IMR-90 (cell line): ENCODE results near the gene ALCAM. TPM values are rescaled to one million over a fixed set of nuclear protein-coding genes. Genes with fewer than 3 reads are reported as not detected.

Experiments
- ATAC-seq: fragments of 200-7000 bp; cut with Tn5 transposase; 2 replicates; pipeline ENCODE4 v1.9.1; 2020; ENCODE audit warnings: low read depth, mild to moderate bottlenecking, moderate library complexity
- BruUV-seq: library from RNA; stranded (reverse); fragments of 400-500 nt; replicated peaks from 2 replicates; lab custom pipeline; 2021; lab: Mats Ljungman, UMichigan
- CTCF ChIA-PET: fragments of 300-600 bp; formaldehyde crosslinking; extraction: SDS; loops from one replicate; lab custom pipeline; 2021; ENCODE audit warnings: antibody characterized with exemption; lab: Yijun Ruan, JAX
- POLR2A ChIA-PET: fragments of 300-600 bp; sonication (Branson Sonifier 250); formaldehyde crosslinking; loops from one replicate; lab custom pipeline; 2022; ENCODE audit warnings: antibody characterized with exemption; ENCODE audit not compliant: unreplicated experiment; lab: Charles Lee
- DNase-seq: peaks from one replicate; pipeline ENCODE4 v3.0.0; 2013
- H2AFZ ChIP-seq: replicated peaks from 2 replicates; pipeline ENCODE3; 2013; ENCODE audit warnings: low read length, mild to moderate bottlenecking; ENCODE audit not compliant: poor library complexity
- H2AK5ac ChIP-seq: 2 replicates; pipeline ENCODE4 v1.6.1; 2013; ENCODE audit warnings: low read depth, low read length, inconsistent platforms
- H2AK9ac ChIP-seq: replicated peaks from 2 replicates; pipeline ENCODE3; 2013; ENCODE audit warnings: mild to moderate bottlenecking, low read depth, low read length, moderate library complexity; ENCODE audit not compliant: poor library complexity
- H2BK120ac ChIP-seq: 2 replicates; pipeline ENCODE4 v1.6.1; 2013; ENCODE audit warnings: low read depth, low read length, inconsistent platforms
- H2BK15ac ChIP-seq: 3 replicates; pipeline ENCODE4 v1.6.1; 2013; ENCODE audit warnings: low read depth, low read length, inconsistent platforms
- H2BK20ac ChIP-seq: 2 replicates; pipeline ENCODE4 v1.6.1; 2013; ENCODE audit warnings: low read depth, mild to moderate bottlenecking, inconsistent platforms, low read length, moderate library complexity
- H2BK5ac ChIP-seq: 2 replicates; pipeline ENCODE4 v1.6.1; 2013; ENCODE audit warnings: mild to moderate bottlenecking, low read depth, low read length, inconsistent platforms; ENCODE audit not compliant: poor library complexity, severe bottlenecking
- H3K14ac ChIP-seq: replicated peaks from 2 replicates; pipeline ENCODE4 v1.6.1; 2013; ENCODE audit warnings: low read depth, low read length, inconsistent platforms
- H3K18ac ChIP-seq: 2 replicates; pipeline ENCODE4 v1.6.1; 2013; ENCODE audit warnings: low read depth, low read length, control low read depth
- H3K23ac ChIP-seq: 2 replicates; pipeline ENCODE4 v1.6.1; 2013; ENCODE audit warnings: low read depth, low read length, inconsistent platforms
- H3K27ac ChIP-seq: 2 replicates; pipeline ENCODE4 v1.5.1; 2013; ENCODE audit warnings: mild to moderate bottlenecking, control low read depth, low read length; ENCODE audit not compliant: insufficient read depth
- H3K27me3 ChIP-seq: 2 replicates; pipeline ENCODE4 v1.6.1; 2013; ENCODE audit warnings: low read length; ENCODE audit not compliant: control insufficient read depth, insufficient read depth
- H3K36me3 ChIP-seq: 2 replicates; pipeline ENCODE4 v1.6.1; 2013; ENCODE audit warnings: low read length, mixed read lengths; ENCODE audit not compliant: control insufficient read depth, insufficient read depth
- H3K4ac ChIP-seq: 2 replicates; pipeline ENCODE4 v1.6.1; 2013; ENCODE audit warnings: low read depth, low read length, inconsistent platforms
- H3K4me1 ChIP-seq: 2 replicates; pipeline ENCODE4 v1.6.1; 2013; ENCODE audit warnings: low read length, mixed read lengths; ENCODE audit not compliant: control insufficient read depth, insufficient read depth
- H3K4me2 ChIP-seq: 2 replicates; pipeline ENCODE4 v1.6.1; 2013; ENCODE audit warnings: low read depth, mild to moderate bottlenecking, control low read depth, low read length, moderate library complexity
- H3K4me3 ChIP-seq: 2 replicates; pipeline ENCODE4 v1.5.1; 2013; ENCODE audit warnings: low read depth, mild to moderate bottlenecking, control low read depth, low read length, moderate library complexity; ENCODE audit not compliant: insufficient read depth
- H3K56ac ChIP-seq: 2 replicates; pipeline ENCODE4 v1.6.1; 2013; ENCODE audit warnings: low read length, inconsistent platforms; ENCODE audit not compliant: insufficient read depth; ENCODE audit errors: extremely low read depth
- H3K79me1 ChIP-seq, 2 experiments: 2 replicates each; pipeline ENCODE4 v1.6.1; 2013; ENCODE audit warnings: low read length in 2 of 2, inconsistent platforms in 1 of 2, low read depth in 1 of 2
- H3K9ac ChIP-seq: 2 replicates; pipeline ENCODE4 v1.6.1; 2013; ENCODE audit warnings: low read depth, low read length, control low read depth
- H3K9me1 ChIP-seq: 2 replicates; pipeline ENCODE4 v1.6.1; 2013; ENCODE audit warnings: low read length, inconsistent platforms; ENCODE audit not compliant: insufficient read depth
- H3K9me3 ChIP-seq: 2 replicates; pipeline ENCODE4 v1.6.1; 2013; ENCODE audit warnings: low read length; ENCODE audit not compliant: control insufficient read depth, insufficient read depth
- H4K20me1 ChIP-seq: 2 replicates; pipeline ENCODE4 v1.6.1; 2013; ENCODE audit warnings: low read length, inconsistent platforms; ENCODE audit not compliant: insufficient read depth
- H4K5ac ChIP-seq: 2 replicates; pipeline ENCODE4 v1.6.1; 2013; ENCODE audit warnings: mild to moderate bottlenecking, low read depth, low read length, control low read depth
- H4K8ac ChIP-seq, 2 experiments: 2 replicates each; pipeline ENCODE4 v1.6.1; 2013; ENCODE audit warnings: low read depth in 2 of 2, low read length in 2 of 2, control low read depth in 1 of 2, inconsistent platforms in 1 of 2
- H4K91ac ChIP-seq: 2 replicates; pipeline ENCODE4 v1.6.1; 2013; ENCODE audit warnings: low read depth, low read length, inconsistent platforms; ENCODE audit not compliant: insufficient read depth
- BHLHE40 ChIP-seq: fragments of 150-350 bp; IDR thresholded peaks from 2 replicates; pipeline ENCODE4 v1.6.1; 2016; ENCODE audit warnings: mild to moderate bottlenecking, low read depth, low read length
- CEBPB ChIP-seq: IDR thresholded peaks from 2 replicates; pipeline ENCODE4 v1.6.1; 2012; ENCODE audit warnings: low read depth, low read length, improper control_type of control experiment
- ELK1 ChIP-seq: fragments of 150-350 bp; IDR thresholded peaks from 2 replicates; pipeline ENCODE4 v1.6.1; 2016; ENCODE audit warnings: low read depth, mild to moderate bottlenecking, low read length, moderate library complexity, borderline replicate concordance
- MAFK ChIP-seq: IDR thresholded peaks from 2 replicates; pipeline ENCODE4 v1.6.1; 2012; ENCODE audit warnings: low read depth, low read length, improper control_type of control experiment
- MAZ ChIP-seq: IDR thresholded peaks from 2 replicates; pipeline ENCODE4 v1.6.1; 2012; ENCODE audit warnings: low read depth, mild to moderate bottlenecking, low read length, improper control_type of control experiment, moderate library complexity, borderline replicate concordance
- NFE2L2 ChIP-seq: fragments of 150-350 bp; IDR thresholded peaks from 2 replicates; pipeline ENCODE4 v1.6.1; 2016; ENCODE audit warnings: low read depth, mild to moderate bottlenecking, low read length
- RCOR1 ChIP-seq: IDR thresholded peaks from 2 replicates; pipeline ENCODE4 v1.6.1; 2012; ENCODE audit warnings: mild to moderate bottlenecking, low read length, improper control_type of control experiment; ENCODE audit not compliant: insufficient replicate concordance
- RFX5 ChIP-seq: IDR thresholded peaks from 2 replicates; pipeline ENCODE4 v1.8.0; 2012; ENCODE audit warnings: low read depth, mild to moderate bottlenecking, low read length, moderate library complexity
- SMC3 ChIP-seq: fragments of 150-350 bp; IDR thresholded peaks from 2 replicates; pipeline ENCODE4 v1.6.1; 2016; ENCODE audit warnings: low read depth, mild to moderate bottlenecking, antibody characterized with exemption, low read length, moderate library complexity
- WGBS, 2 experiments: methylation state at CpG; one replicate each; pipeline versions ENCODE4 v1.1.5 to v1.1.7; 2013; ENCODE audit warnings: missing lambda C conversion rate in 2 of 2; ENCODE audit not compliant: insufficient read length in 1 of 2; ENCODE audit errors: extremely low coverage in 2 of 2; 5-methylcytosine and 5-hydroxymethylcytosine counted together
- dilution Hi-C: fragments of 300-500 bp; cut with HindIII; formaldehyde crosslinking; loops from one replicate; pipeline ENCODE4 v1.14.3; 2018; ENCODE audit warnings: low sequenced_read_pairs; ENCODE audit not compliant: unreplicated experiment
- in situ Hi-C: fragments of 300-500 bp; cut with MboI; formaldehyde crosslinking; loops from 3 replicates; pipeline ENCODE4 v1.14.3; 2019; ENCODE audit warnings: low sequenced_read_pairs, inconsistent platforms, mixed read lengths
- intact Hi-C: fragments of 100-400 bp; cut with micrococcal nuclease; formaldehyde crosslinking; loops from 2 replicates; pipeline ENCODE4 v1.10.0; 2022
- polyA plus RNA-seq, 3 experiments: library from polyadenylated mRNA; depleted of rRNA; stranded (reverse); fragments of >200 nt; gene quantifications; 2 replicates each; pipeline ENCODE4 v1.2.3, GENCODE V29; 2012; ENCODE audit warnings: low replicate concordance in 1 of 3
- total RNA-seq: library from RNA; depleted of rRNA; stranded (reverse); fragments of >200 nt; gene quantifications from 2 replicates; pipeline ENCODE4 v1.2.3, GENCODE V29; 2012
- TF ChIP-seq, protein P1 (sequence below): conservative IDR thresholded peaks from 2 replicates; pipeline ENCODE4 v1.5.1; 2012; ENCODE audit warnings: mild to moderate bottlenecking, low read depth, low read length, improper control_type of control experiment
- TF ChIP-seq, protein P2 (sequence below): fragments of 150-350 bp; IDR thresholded peaks from 2 replicates; pipeline ENCODE4 v1.6.1; 2017; ENCODE audit warnings: mild to moderate bottlenecking, antibody characterized with exemption, low read length, low read depth

Gene ALCAM
- total and polyA plus RNA-seq, 2 of the 4 experiments (the other 2 are of a cell fraction) = 117 to 423 TPM

DNA sequence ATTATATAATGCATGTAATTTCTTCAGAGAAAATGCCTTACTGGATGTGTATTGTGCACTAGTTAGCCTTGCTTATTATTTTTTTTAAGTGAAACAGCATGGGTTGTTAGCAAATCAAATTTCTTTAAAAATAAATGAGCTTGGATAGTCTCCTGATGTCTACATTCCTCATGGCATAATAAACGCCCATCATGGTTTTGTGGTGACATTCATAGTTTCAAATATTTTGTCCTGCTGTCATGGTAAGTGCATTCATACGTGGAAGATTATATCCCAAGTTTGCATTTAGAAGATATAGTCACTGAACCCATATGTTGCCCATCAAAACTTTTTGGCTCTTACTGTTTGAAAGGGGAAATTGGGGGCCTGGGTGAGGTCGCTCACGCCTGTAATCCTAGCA, 130.7 kb downstream of the ALCAM start:
- Histone ChIP-seq H4K91ac (no peak overlapping the region), H2BK15ac (no peak overlapping the region), H3K18ac (no peak overlapping the region), H3K9ac (no peak overlapping the region), H3K27ac (no peak overlapping the region), H3K4me2 (no peak overlapping the region), H2BK20ac (no peak overlapping the region), H4K8ac (no peak overlapping the region), H4K5ac (no peak overlapping the region), H3K23ac (no peak overlapping the region), H4K20me1 (peaks cover 10% of the 10 kb centered on the region; the same call in 1 of the 2 replicates), H2AK5ac (no peak overlapping the region), H3K4me1 (peaks cover 13% of the 10 kb centered on the region), H2BK120ac (no peak overlapping the region), H3K79me1 (peaks cover 19 to 38% of the 10 kb centered on the region in 2 experiments; a peak in 3 of 4 replicates), H3K36me3 (peaks cover 2% of the 10 kb centered on the region; the same call in 1 of the 2 replicates), H3K27me3 (no peaks in the 10 kb centered on the region), H3K14ac (no peak overlapping the region), H3K4me3 (no peak overlapping the region), H3K56ac (no peak overlapping the region), H3K9me1 (peaks cover 10% of the 10 kb centered on the region), H3K9me3 (no peaks in the 10 kb centered on the region), H3K4ac (no peak overlapping the region), H2AK9ac (no peak overlapping the region), H2AFZ (no peak overlapping the region), H2BK5ac (no peak overlapping the region)
- BruUV-seq = no TSS peak
- TF ChIP-seq BHLHE40 (no peak), SMC3 (no peak), NFE2L2 (no peak), RFX5 (no peak), MAZ (no peak), RCOR1 (no peak), ELK1 (no peak), MAFK (no peak), CEBPB (no peak)
- TF ChIP-seq, protein P1, sequence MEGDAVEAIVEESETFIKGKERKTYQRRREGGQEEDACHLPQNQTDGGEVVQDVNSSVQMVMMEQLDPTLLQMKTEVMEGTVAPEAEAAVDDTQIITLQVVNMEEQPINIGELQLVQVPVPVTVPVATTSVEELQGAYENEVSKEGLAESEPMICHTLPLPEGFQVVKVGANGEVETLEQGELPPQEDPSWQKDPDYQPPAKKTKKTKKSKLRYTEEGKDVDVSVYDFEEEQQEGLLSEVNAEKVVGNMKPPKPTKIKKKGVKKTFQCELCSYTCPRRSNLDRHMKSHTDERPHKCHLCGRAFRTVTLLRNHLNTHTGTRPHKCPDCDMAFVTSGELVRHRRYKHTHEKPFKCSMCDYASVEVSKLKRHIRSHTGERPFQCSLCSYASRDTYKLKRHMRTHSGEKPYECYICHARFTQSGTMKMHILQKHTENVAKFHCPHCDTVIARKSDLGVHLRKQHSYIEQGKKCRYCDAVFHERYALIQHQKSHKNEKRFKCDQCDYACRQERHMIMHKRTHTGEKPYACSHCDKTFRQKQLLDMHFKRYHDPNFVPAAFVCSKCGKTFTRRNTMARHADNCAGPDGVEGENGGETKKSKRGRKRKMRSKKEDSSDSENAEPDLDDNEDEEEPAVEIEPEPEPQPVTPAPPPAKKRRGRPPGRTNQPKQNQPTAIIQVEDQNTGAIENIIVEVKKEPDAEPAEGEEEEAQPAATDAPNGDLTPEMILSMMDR = no peak
- TF ChIP-seq, protein P2, sequence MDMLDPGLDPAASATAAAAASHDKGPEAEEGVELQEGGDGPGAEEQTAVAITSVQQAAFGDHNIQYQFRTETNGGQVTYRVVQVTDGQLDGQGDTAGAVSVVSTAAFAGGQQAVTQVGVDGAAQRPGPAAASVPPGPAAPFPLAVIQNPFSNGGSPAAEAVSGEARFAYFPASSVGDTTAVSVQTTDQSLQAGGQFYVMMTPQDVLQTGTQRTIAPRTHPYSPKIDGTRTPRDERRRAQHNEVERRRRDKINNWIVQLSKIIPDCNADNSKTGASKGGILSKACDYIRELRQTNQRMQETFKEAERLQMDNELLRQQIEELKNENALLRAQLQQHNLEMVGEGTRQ = no peak
- CTCF ChIA-PET = no interaction called here
- no CpG with 5 or more reads among the region's 4 CpGs for WGBS, 2 experiments
- intact Hi-C loops (no loop called here), in situ Hi-C loops (no loop called here), dilution Hi-C loops (no loop called here)
- no peak for DNase-seq
- POLR2A ChIA-PET = no interaction called here
- ATAC-seq = no peak
